ENCODE data around the gene ACTL8. TPM values are rescaled to one million over a fixed set of nuclear protein-coding genes. Genes with fewer than 3 reads are reported as not detected.

ACTL8 gene
- total RNA-seq, 1 donor from 2014 or later: not detected

- Mint-ChIP-seq H3K27me3 (peaks cover 10% of the 10 kb centered on the region), H3K9me3 (ENCODE audit: low read depth) (no peaks in the 10 kb centered on the region), H3K27ac (no peak overlapping the region), H3K36me3 (ENCODE audit: insufficient read depth) (no peaks in the 10 kb centered on the region), H3K4me1 (ENCODE audit: low read depth) (no peaks in the 10 kb centered on the region), H3K4me3 (ENCODE audit: low read depth) (no peak overlapping the region)
- DNase-seq (ENCODE audit: low spot score, unreplicated experiment): no peak
- no peak for TF ChIP-seq CTCF (IDR thresholded peaks at IDR 0.05; ENCODE audit: unreplicated experiment)
These were observed 107.0 kb downstream of the ACTL8 start for GRCh38 chr1:17862121-17862520.

- no peak for DNase-seq (ENCODE audit: low spot score, unreplicated experiment)
- no peak for TF ChIP-seq CTCF (IDR thresholded peaks at IDR 0.05; ENCODE audit: unreplicated experiment)
- Mint-ChIP-seq H3K4me1 (ENCODE audit: low read depth) (no peaks in the 10 kb centered on the region), H3K9me3 (ENCODE audit: low read depth) (peaks cover 8% of the 10 kb centered on the region), H3K27me3 (peaks cover 1% of the 10 kb centered on the region), H3K27ac (no peak overlapping the region), H3K4me3 (ENCODE audit: low read depth) (no peak overlapping the region), H3K36me3 (ENCODE audit: insufficient read depth) (peaks cover 3% of the 10 kb centered on the region)
These were observed 111.0 kb downstream of the ACTL8 start for GRCh38 chr1:17865912-17866739.

GRCh38 chr1:17866740-17867029 lies 111.6 kb downstream of the ACTL8 start:
- no peak for DNase-seq (ENCODE audit: low spot score, unreplicated experiment)
- Mint-ChIP-seq H3K9me3 (ENCODE audit: low read depth) (peaks cover 8% of the 10 kb centered on the region), H3K27ac (no peak overlapping the region), H3K27me3 (no peaks in the 10 kb centered on the region), H3K4me1 (ENCODE audit: low read depth) (no peaks in the 10 kb centered on the region), H3K36me3 (ENCODE audit: insufficient read depth) (peaks cover 3% of the 10 kb centered on the region), H3K4me3 (ENCODE audit: low read depth) (no peak overlapping the region)
- TF ChIP-seq CTCF (IDR thresholded peaks at IDR 0.05; ENCODE audit: unreplicated experiment): no peak

- peaks cover 8% of the 10 kb centered on the region for H3K9me3 Mint-ChIP-seq (ENCODE audit: low read depth)
- H3K4me1 Mint-ChIP-seq (ENCODE audit: low read depth): no peaks in the 10 kb centered on the region
- no peak overlapping the region for H3K4me3 Mint-ChIP-seq (ENCODE audit: low read depth)
- H3K27ac Mint-ChIP-seq: no peak overlapping the region
- TF ChIP-seq CTCF (IDR thresholded peaks at IDR 0.05; ENCODE audit: unreplicated experiment): no peak
- no peak for DNase-seq (ENCODE audit: low spot score, unreplicated experiment)
- H3K27me3 Mint-ChIP-seq: no peaks in the 10 kb centered on the region
- peaks cover 3% of the 10 kb centered on the region for H3K36me3 Mint-ChIP-seq (ENCODE audit: insufficient read depth)
These were observed 112.3 kb downstream of the ACTL8 start for GRCh38 chr1:17867470-17867869.

GRCh38 chr1:17869815-17870214 lies 114.7 kb downstream of the ACTL8 start:
- Mint-ChIP-seq H3K4me1 (ENCODE audit: low read depth) (no peaks in the 10 kb centered on the region), H3K27me3 (no peaks in the 10 kb centered on the region), H3K36me3 (ENCODE audit: insufficient read depth) (peaks cover 3% of the 10 kb centered on the region), H3K27ac (no peak overlapping the region), H3K9me3 (ENCODE audit: low read depth) (peaks cover 8% of the 10 kb centered on the region), H3K4me3 (ENCODE audit: low read depth) (no peak overlapping the region)
- no peak for DNase-seq (ENCODE audit: low spot score, unreplicated experiment)
- TF ChIP-seq CTCF (IDR thresholded peaks at IDR 0.05; ENCODE audit: unreplicated experiment): no peak

All from progenitor cell of endocrine pancreas (in vitro differentiated cells).